Measurements from ENCODE around the gene TBC1D2. TPM values are rescaled to one million over a fixed set of nuclear protein-coding genes. Genes with fewer than 3 reads are reported as not detected.
A peak's percentile ranks its signal among the peaks of the same experiment; 100 is the strongest.

The TBC1D2 gene
- total and polyA plus RNA-seq, 2 of the 13 experiments (the other 11 are each of a cell fraction or from before 2014, with no cell fraction given) = 2.0 to 2.8 TPM

DNA sequence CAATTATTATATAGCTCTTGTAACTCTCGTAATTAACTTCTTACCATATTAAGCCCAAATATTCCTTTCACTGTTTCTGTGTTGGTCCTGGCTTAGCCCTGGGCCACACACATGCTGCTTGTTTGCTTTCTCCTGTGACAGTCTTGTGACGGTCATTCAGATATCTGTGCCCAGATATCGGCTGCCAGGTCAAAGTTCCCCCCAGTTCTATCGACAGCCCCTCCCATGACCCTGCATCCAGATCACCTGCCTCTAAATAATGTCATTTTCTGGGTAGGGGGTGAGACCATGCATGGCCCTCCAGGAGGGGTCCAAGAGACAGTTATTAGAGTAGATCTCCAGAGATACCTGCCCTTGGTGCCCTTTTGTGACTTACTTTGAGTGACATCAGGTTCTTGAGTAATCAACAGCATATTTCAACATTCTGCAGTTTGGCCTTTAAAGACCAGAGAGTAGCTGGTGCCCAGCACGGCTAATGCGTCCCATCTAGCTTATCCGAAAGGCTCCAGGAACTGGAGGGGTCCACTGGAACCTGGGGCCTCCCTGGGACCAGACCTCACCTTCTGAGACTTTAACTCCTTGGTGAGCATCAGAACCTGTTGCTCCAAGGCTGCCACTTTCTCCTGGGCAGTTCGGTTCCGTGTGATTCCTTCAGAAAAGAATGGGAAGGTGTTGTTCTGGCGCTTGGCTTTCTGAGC, 26.9 kb downstream of the TBC1D2 start (continued):
- TF ChIP-seq, protein P1, sequence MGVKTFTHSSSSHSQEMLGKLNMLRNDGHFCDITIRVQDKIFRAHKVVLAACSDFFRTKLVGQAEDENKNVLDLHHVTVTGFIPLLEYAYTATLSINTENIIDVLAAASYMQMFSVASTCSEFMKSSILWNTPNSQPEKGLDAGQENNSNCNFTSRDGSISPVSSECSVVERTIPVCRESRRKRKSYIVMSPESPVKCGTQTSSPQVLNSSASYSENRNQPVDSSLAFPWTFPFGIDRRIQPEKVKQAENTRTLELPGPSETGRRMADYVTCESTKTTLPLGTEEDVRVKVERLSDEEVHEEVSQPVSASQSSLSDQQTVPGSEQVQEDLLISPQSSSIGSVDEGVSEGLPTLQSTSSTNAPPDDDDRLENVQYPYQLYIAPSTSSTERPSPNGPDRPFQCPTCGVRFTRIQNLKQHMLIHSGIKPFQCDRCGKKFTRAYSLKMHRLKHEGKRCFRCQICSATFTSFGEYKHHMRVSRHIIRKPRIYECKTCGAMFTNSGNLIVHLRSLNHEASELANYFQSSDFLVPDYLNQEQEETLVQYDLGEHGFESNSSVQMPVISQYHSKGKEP (CRISPR knock-in tag; IDR thresholded peaks at IDR 0.05) = no peak
- TF ChIP-seq HNRNPK (IDR thresholded peaks at IDR 0.05; ENCODE audit: low read depth, low read length, poor library complexity, severe bottlenecking) (no peak), ARHGAP35 (CRISPR knock-in tag; IDR thresholded peaks at IDR 0.05; ENCODE audit: borderline replicate concordance) (no peak), ZNF274 (CRISPR knock-in tag; IDR thresholded peaks at IDR 0.05) (no peak), ZNF44 (CRISPR knock-in tag; IDR thresholded peaks at IDR 0.05) (no peak), ZBTB21 (CRISPR knock-in tag; IDR thresholded peaks at IDR 0.05) (0 out of 2 replicates have a peak, but pooled peaks have one; percentile 28), ELF4 (CRISPR knock-in tag; IDR thresholded peaks at IDR 0.05; ENCODE audit: borderline replicate concordance) (no peak), ZNF333 (CRISPR knock-in tag; IDR thresholded peaks at IDR 0.05; ENCODE audit: borderline replicate concordance) (no peak), POLR2G (IDR thresholded peaks at IDR 0.05; ENCODE audit: low read depth, low read length) (peak; percentile 39; the same call in 1 of the 2 replicates), ZNF747 (CRISPR knock-in tag; IDR thresholded peaks at IDR 0.05; ENCODE audit: borderline replicate concordance) (no peak), RARG (CRISPR knock-in tag; IDR thresholded peaks at IDR 0.05; ENCODE audit: low read depth) (no peak), KAT2B (IDR thresholded peaks at IDR 0.05; ENCODE audit: borderline replicate concordance, low read depth, low read length) (no peak)
- TF ChIP-seq, protein P2, sequence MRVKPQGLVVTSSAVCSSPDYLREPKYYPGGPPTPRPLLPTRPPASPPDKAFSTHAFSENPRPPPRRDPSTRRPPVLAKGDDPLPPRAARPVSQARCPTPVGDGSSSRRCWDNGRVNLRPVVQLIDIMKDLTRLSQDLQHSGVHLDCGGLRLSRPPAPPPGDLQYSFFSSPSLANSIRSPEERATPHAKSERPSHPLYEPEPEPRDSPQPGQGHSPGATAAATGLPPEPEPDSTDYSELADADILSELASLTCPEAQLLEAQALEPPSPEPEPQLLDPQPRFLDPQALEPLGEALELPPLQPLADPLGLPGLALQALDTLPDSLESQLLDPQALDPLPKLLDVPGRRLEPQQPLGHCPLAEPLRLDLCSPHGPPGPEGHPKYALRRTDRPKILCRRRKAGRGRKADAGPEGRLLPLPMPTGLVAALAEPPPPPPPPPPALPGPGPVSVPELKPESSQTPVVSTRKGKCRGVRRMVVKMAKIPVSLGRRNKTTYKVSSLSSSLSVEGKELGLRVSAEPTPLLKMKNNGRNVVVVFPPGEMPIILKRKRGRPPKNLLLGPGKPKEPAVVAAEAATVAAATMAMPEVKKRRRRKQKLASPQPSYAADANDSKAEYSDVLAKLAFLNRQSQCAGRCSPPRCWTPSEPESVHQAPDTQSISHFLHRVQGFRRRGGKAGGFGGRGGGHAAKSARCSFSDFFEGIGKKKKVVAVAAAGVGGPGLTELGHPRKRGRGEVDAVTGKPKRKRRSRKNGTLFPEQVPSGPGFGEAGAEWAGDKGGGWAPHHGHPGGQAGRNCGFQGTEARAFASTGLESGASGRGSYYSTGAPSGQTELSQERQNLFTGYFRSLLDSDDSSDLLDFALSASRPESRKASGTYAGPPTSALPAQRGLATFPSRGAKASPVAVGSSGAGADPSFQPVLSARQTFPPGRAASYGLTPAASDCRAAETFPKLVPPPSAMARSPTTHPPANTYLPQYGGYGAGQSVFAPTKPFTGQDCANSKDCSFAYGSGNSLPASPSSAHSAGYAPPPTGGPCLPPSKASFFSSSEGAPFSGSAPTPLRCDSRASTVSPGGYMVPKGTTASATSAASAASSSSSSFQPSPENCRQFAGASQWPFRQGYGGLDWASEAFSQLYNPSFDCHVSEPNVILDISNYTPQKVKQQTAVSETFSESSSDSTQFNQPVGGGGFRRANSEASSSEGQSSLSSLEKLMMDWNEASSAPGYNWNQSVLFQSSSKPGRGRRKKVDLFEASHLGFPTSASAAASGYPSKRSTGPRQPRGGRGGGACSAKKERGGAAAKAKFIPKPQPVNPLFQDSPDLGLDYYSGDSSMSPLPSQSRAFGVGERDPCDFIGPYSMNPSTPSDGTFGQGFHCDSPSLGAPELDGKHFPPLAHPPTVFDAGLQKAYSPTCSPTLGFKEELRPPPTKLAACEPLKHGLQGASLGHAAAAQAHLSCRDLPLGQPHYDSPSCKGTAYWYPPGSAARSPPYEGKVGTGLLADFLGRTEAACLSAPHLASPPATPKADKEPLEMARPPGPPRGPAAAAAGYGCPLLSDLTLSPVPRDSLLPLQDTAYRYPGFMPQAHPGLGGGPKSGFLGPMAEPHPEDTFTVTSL (CRISPR knock-in tag; IDR thresholded peaks at IDR 0.05; ENCODE audit: borderline replicate concordance) = no peak
- TF ChIP-seq, protein P3, sequence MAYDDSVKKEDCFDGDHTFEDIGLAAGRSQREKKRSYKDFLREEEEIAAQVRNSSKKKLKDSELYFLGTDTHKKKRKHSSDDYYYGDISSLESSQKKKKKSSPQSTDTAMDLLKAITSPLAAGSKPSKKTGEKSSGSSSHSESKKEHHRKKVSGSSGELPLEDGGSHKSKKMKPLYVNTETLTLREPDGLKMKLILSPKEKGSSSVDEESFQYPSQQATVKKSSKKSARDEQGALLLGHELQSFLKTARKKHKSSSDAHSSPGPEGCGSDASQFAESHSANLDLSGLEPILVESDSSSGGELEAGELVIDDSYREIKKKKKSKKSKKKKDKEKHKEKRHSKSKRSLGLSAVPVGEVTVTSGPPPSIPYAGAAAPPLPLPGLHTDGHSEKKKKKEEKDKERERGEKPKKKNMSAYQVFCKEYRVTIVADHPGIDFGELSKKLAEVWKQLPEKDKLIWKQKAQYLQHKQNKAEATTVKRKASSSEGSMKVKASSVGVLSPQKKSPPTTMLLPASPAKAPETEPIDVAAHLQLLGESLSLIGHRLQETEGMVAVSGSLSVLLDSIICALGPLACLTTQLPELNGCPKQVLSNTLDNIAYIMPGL (CRISPR knock-in tag; IDR thresholded peaks at IDR 0.05; ENCODE audit: borderline replicate concordance in 1 of 2, low read depth in 1 of 2) = no peak
- TF ChIP-seq, protein P4, sequence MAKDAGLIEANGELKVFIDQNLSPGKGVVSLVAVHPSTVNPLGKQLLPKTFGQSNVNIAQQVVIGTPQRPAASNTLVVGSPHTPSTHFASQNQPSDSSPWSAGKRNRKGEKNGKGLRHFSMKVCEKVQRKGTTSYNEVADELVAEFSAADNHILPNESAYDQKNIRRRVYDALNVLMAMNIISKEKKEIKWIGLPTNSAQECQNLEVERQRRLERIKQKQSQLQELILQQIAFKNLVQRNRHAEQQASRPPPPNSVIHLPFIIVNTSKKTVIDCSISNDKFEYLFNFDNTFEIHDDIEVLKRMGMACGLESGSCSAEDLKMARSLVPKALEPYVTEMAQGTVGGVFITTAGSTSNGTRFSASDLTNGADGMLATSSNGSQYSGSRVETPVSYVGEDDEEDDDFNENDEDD (CRISPR knock-in tag; IDR thresholded peaks at IDR 0.05; ENCODE audit: borderline replicate concordance) = 0 out of 2 replicates have a peak, but pooled peaks have one; percentile 13
- TF ChIP-seq, protein P5, sequence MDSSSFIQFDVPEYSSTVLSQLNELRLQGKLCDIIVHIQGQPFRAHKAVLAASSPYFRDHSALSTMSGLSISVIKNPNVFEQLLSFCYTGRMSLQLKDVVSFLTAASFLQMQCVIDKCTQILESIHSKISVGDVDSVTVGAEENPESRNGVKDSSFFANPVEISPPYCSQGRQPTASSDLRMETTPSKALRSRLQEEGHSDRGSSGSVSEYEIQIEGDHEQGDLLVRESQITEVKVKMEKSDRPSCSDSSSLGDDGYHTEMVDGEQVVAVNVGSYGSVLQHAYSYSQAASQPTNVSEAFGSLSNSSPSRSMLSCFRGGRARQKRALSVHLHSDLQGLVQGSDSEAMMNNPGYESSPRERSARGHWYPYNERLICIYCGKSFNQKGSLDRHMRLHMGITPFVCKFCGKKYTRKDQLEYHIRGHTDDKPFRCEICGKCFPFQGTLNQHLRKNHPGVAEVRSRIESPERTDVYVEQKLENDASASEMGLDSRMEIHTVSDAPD (CRISPR knock-in tag; IDR thresholded peaks at IDR 0.05) = no peak

Measured in HepG2 (cell line).